HEK293 (cell line): ENCODE data around the gene TMEM200A.

Experiments
- CTCF ChIA-PET: fragments of 350-600 bp; formaldehyde crosslinking; extraction: SDS; loops from one replicate; lab custom pipeline; 2021; ENCODE audit warnings: antibody characterized with exemption; lab: Yijun Ruan, JAX
- POLR2A ChIA-PET: fragments of 300-600 bp; formaldehyde crosslinking; extraction: SDS; loops from one replicate; lab custom pipeline; 2020; ENCODE audit warnings: antibody characterized with exemption, inconsistent platforms; lab: Yijun Ruan, JAX
- H3K27ac ChIP-seq: fragments of 200-500 bp; sonication (Bioruptor generic); 2 replicates; pipeline ENCODE4 v1.5.1; 2014; ENCODE audit warnings: low read depth, low read length, control low read depth, inconsistent platforms; ENCODE audit errors: extremely low read depth
- H3K36me3 ChIP-seq, 2 experiments: fragments of 200-500 bp in 1 of 2; sonication (Bioruptor generic) in 1 of 2; 1 replicate in 1 of 2; 2 replicates in 1 of 2; pipeline ENCODE4 v1.5.1; 2014 to 2017; ENCODE audit warnings: inconsistent platforms in 2 of 2, low read length in 2 of 2; ENCODE audit not compliant: control insufficient read depth in 2 of 2, insufficient read depth in 1 of 2
- H3K4me1 ChIP-seq: fragments of 200-500 bp; sonication (Bioruptor generic); 2 replicates; pipeline ENCODE4 v1.5.1; 2014; ENCODE audit warnings: mild to moderate bottlenecking, low read length, inconsistent platforms; ENCODE audit not compliant: control insufficient read depth, insufficient read depth
- H3K4me3 ChIP-seq: 2 replicates; pipeline ENCODE4 v1.5.1; 2011; ENCODE audit warnings: low read depth, mild to moderate bottlenecking, control low read depth, low read length, moderate library complexity
- H3K9me3 ChIP-seq: fragments of 200-500 bp; sonication (Bioruptor generic); 2 replicates; pipeline ENCODE4 v1.5.1; 2014; ENCODE audit warnings: low read depth, low read length, inconsistent platforms; ENCODE audit not compliant: control insufficient read depth, insufficient read depth
- MYNN ChIP-seq: fragments of 450-650 bp; formaldehyde crosslinking; IDR thresholded peaks from 2 replicates; pipeline ENCODE4 v1.5.1; 2016; ENCODE audit warnings: missing biosample characterization, missing genetic modification characterization, borderline replicate concordance
- RBAK ChIP-seq: fragments of 450-650 bp; formaldehyde crosslinking; IDR thresholded peaks from 2 replicates; pipeline ENCODE4 v1.5.1; 2016; ENCODE audit warnings: missing biosample characterization, missing genetic modification characterization
- SCRT2 ChIP-seq: fragments of 450-650 bp; formaldehyde crosslinking; IDR thresholded peaks from 2 replicates; pipeline ENCODE4 v1.5.1; 2016; ENCODE audit warnings: missing biosample characterization, missing genetic modification characterization
- ZBTB11 ChIP-seq: fragments of 450-650 bp; formaldehyde crosslinking; conservative IDR thresholded peaks from 2 replicates; pipeline ENCODE4 v1.5.1; 2016; ENCODE audit warnings: low read depth, missing biosample characterization, missing genetic modification characterization
- ZFP41 ChIP-seq: fragments of 450-650 bp; formaldehyde crosslinking; IDR thresholded peaks from 2 replicates; pipeline ENCODE4 v1.5.1; 2016; ENCODE audit warnings: missing biosample characterization, missing genetic modification characterization, borderline replicate concordance
- ZNF146 ChIP-seq: fragments of 450-650 bp; formaldehyde crosslinking; IDR thresholded peaks from 2 replicates; pipeline ENCODE4 v1.5.1; 2016; ENCODE audit warnings: missing biosample characterization, missing genetic modification characterization
- ZNF223 ChIP-seq: fragments of 450-650 bp; formaldehyde crosslinking; IDR thresholded peaks from 2 replicates; pipeline ENCODE4 v1.5.1; 2016; ENCODE audit warnings: missing biosample characterization, missing genetic modification characterization
- ZNF311 ChIP-seq: fragments of 450-650 bp; formaldehyde crosslinking; IDR thresholded peaks from 2 replicates; pipeline ENCODE4 v1.5.1; 2017; ENCODE audit warnings: missing biosample characterization, missing genetic modification characterization, borderline replicate concordance
- ZNF324 ChIP-seq: fragments of 450-650 bp; formaldehyde crosslinking; IDR thresholded peaks from 2 replicates; pipeline ENCODE4 v1.5.1; 2016; ENCODE audit warnings: missing biosample characterization, missing genetic modification characterization
- ZNF585B ChIP-seq: fragments of 450-650 bp; formaldehyde crosslinking; IDR thresholded peaks from 2 replicates; pipeline ENCODE4 v1.5.1; 2016; ENCODE audit warnings: missing biosample characterization, missing genetic modification characterization
- ZNF596 ChIP-seq: fragments of 450-650 bp; IDR thresholded peaks from 2 replicates; pipeline ENCODE4 v1.5.0; 2018; ENCODE audit warnings: missing biosample characterization, mild to moderate bottlenecking, missing genetic modification characterization, moderate library complexity
- ZNF610 ChIP-seq: fragments of 450-650 bp; formaldehyde crosslinking; IDR thresholded peaks from 2 replicates; pipeline ENCODE4 v1.5.1; 2016; ENCODE audit warnings: missing biosample characterization, missing genetic modification characterization, borderline replicate concordance
- ZNF623 ChIP-seq: fragments of 450-650 bp; formaldehyde crosslinking; IDR thresholded peaks from 2 replicates; pipeline ENCODE4 v1.5.1; 2016; ENCODE audit warnings: missing biosample characterization, missing genetic modification characterization
- ZNF704 ChIP-seq: fragments of 450-650 bp; formaldehyde crosslinking; IDR thresholded peaks from 2 replicates; pipeline ENCODE4 v1.5.1; 2016; ENCODE audit warnings: missing biosample characterization, missing genetic modification characterization
- ZNF837 ChIP-seq: fragments of 450-650 bp; formaldehyde crosslinking; IDR thresholded peaks from 2 replicates; pipeline ENCODE4 v1.5.1; 2016; ENCODE audit warnings: missing biosample characterization, missing genetic modification characterization
- TF ChIP-seq, protein P1 (sequence below): fragments of 450-650 bp; formaldehyde crosslinking; IDR thresholded peaks from 2 replicates; pipeline ENCODE4 v1.5.1; 2016; ENCODE audit warnings: missing biosample characterization, missing genetic modification characterization

TMEM200A gene

DNA sequence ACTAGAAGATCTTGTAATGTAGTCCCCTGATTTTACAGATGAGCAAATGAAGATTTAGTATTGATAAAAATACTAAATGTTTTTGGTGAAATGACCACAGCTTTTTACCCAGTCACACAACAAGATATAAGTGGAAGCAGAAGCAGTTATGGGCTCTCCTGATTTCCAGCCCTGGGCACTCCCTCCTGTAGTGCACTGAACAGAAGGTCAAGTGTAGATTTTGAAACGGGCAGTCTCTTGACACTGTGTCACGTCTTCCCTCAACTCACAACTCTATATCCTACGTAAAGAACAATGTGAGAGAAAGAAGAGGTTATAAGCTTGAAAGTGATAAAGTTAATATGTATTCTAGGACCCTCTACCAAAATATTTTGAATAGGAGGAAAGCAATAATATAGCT lies 23.3 kb downstream of the TMEM200A start:
- ChIA-PET CTCF (interaction anchor here (0.7 to 1.6 kb wide), 2 partner anchors 10 to 24 kb away, joined by 4 to 9 read pairs; partner anchors contain the start of gene TMEM200A), POLR2A (no interaction called here)
- Histone ChIP-seq H3K36me3 (no peaks in the 10 kb centered on the region), H3K9me3 (no peaks in the 10 kb centered on the region), H3K27ac (no peak overlapping the region)
- TF ChIP-seq, protein P1, sequence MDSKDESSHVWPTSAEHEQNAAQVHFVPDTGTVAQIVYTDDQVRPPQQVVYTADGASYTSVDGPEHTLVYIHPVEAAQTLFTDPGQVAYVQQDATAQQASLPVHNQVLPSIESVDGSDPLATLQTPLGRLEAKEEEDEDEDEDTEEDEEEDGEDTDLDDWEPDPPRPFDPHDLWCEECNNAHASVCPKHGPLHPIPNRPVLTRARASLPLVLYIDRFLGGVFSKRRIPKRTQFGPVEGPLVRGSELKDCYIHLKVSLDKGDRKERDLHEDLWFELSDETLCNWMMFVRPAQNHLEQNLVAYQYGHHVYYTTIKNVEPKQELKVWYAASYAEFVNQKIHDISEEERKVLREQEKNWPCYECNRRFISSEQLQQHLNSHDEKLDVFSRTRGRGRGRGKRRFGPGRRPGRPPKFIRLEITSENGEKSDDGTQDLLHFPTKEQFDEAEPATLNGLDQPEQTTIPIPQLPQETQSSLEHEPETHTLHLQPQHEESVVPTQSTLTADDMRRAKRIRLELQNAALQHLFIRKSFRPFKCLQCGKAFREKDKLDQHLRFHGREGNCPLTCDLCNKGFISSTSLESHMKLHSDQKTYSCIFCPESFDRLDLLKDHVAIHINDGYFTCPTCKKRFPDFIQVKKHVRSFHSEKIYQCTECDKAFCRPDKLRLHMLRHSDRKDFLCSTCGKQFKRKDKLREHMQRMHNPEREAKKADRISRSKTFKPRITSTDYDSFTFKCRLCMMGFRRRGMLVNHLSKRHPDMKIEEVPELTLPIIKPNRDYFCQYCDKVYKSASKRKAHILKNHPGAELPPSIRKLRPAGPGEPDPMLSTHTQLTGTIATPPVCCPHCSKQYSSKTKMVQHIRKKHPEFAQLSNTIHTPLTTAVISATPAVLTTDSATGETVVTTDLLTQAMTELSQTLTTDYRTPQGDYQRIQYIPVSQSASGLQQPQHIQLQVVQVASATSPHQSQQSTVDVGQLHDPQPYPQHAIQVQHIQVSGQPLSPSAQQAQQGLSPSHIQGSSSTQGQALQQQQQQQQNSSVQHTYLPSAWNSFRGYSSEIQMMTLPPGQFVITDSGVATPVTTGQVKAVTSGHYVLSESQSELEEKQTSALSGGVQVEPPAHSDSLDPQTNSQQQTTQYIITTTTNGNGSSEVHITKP (tag by site-specific recombination): no peak
- no peak for TF ChIP-seq ZNF596
- no peak for TF ChIP-seq ZNF837
- no peak for TF ChIP-seq SCRT2 (tag by site-specific recombination)
- no peak for TF ChIP-seq ZNF223 (tag by site-specific recombination)
- TF ChIP-seq ZNF585B (tag by site-specific recombination): no peak
- no peak for TF ChIP-seq ZNF324 (tag by site-specific recombination)
- no peak for TF ChIP-seq ZNF311
- no peak for TF ChIP-seq ZNF610 (tag by site-specific recombination)
- TF ChIP-seq RBAK (tag by site-specific recombination): no peak
- TF ChIP-seq, all 188 proteins: peak for 0
- Histone ChIP-seq H3K4me3 (no peak overlapping the region), H3K4me1 (no peaks in the 10 kb centered on the region)

DNA sequence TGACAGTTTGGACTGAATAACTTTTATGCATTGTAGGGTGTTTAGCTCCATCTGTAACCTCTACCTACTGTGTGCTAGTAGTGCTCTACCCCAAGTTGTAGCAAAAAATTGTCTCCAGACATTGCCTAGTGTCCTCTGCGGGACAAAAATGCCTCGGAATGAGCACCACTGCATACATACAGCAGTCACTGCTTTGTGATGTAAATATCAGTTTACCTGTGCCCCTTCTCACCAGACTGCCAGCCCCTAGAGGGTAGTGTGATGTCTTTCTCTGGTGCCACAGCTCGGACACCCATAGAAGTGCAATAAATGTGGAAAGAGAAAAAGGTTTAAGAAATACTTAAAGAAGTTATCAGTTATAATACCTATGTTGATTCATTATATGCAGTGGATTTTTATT lies 25.1 kb downstream of the TMEM200A start:
- no peak overlapping the region for H3K4me3 ChIP-seq
- CTCF ChIA-PET: interaction anchor here (0.5 to 1.6 kb wide), 2 partner anchors 26 to 892 kb away, joined by 3 to 9 read pairs; partner anchors contain the start of gene TMEM200A

DNA sequence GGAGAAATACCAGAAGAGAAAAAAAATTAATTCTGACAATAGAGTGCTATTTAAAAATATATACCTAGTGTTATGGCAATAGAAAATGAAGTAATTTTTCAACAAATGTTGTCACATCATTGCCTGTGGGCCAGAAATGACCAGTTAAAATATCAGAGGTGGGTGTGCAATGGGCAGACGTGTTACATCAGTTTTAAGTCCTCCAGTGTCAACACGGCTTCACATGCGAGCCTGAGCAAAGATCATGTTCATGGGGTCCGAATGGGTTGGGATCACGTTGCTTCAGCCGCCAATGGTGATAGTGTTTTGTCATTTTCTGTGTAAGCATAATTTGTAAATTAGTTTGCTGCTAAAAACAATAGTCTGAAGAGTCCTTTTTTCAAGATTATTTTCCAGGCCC lies 27.5 kb downstream of the TMEM200A start:
- no peaks in the 10 kb centered on the region for H3K9me3 ChIP-seq
- no peak overlapping the region for H3K27ac ChIP-seq
- no peaks in the 10 kb centered on the region for H3K36me3 ChIP-seq
- H3K4me3 ChIP-seq: no peak overlapping the region
- POLR2A ChIA-PET: no interaction called here
- no peaks in the 10 kb centered on the region for H3K4me1 ChIP-seq
- TF ChIP-seq ZFP41 (tag by site-specific recombination) (no peak), MYNN (tag by site-specific recombination) (no peak), ZBTB11 (no peak)
- CTCF ChIA-PET: no interaction called here

More for the DNA sequence above, 25.1 kb downstream of the TMEM200A start:
- TF ChIP-seq ZNF623 (no peak), ZNF704 (no peak), ZNF146 (tag by site-specific recombination) (no peak)
- H3K27ac ChIP-seq: no peak overlapping the region
- POLR2A ChIA-PET: no interaction called here
- no peaks in the 10 kb centered on the region for H3K4me1 ChIP-seq
- no peaks in the 10 kb centered on the region for H3K9me3 ChIP-seq
- H3K36me3 ChIP-seq: no peaks in the 10 kb centered on the region
